PC-3 (cell line): ENCODE results near the gene CRLF1. TPM values are rescaled to one million over a fixed set of nuclear protein-coding genes. Genes with fewer than 3 reads are reported as not detected.

Experiments
- ATAC-seq: fragments of 200-7000 bp; cut with Tn5 transposase; 2 replicates; pipeline ENCODE4 v1.9.1; 2020; ENCODE audit warnings: mild to moderate bottlenecking, moderate library complexity
- BruUV-seq: library from RNA; stranded (reverse); fragments of 400-500 nt; replicated peaks from 2 replicates; lab custom pipeline; 2021; lab: Mats Ljungman, UMichigan
- CTCF ChIA-PET: fragments of 300-600 bp; sonication (Branson Sonifier 250); formaldehyde crosslinking; loops from one replicate; lab custom pipeline; 2022; ENCODE audit warnings: antibody characterized with exemption; lab: Charles Lee
- POLR2A ChIA-PET: fragments of 300-600 bp; sonication (Branson Sonifier 250); formaldehyde crosslinking; loops from one replicate; lab custom pipeline; 2022; ENCODE audit warnings: antibody characterized with exemption; ENCODE audit not compliant: unreplicated experiment; lab: Charles Lee
- DNase-seq: peaks from one replicate; pipeline ENCODE4 v3.0.0-alpha.2; 2015
- H2AFZ ChIP-seq: fragments of 300-600 bp; sonication (generic); 2 replicates; pipeline ENCODE4 v1.6.0; 2016; ENCODE audit warnings: antibody characterized with exemption, low read length
- H3F3A ChIP-seq: fragments of 300-600 bp; sonication (generic); one replicate; pipeline ENCODE4 v1.6.0; 2017; ENCODE audit warnings: antibody characterized with exemption, low read length, control low read depth, mild to moderate bottlenecking; ENCODE audit not compliant: unreplicated experiment
- H3K27ac ChIP-seq: fragments of 300-600 bp; sonication (generic); 2 replicates; pipeline ENCODE4 v1.5.1; 2016; ENCODE audit warnings: mild to moderate bottlenecking, low read length
- H3K27me3 ChIP-seq: fragments of 300-600 bp; sonication (generic); 2 replicates; pipeline ENCODE4 v1.6.1; 2016; ENCODE audit warnings: low read length, mixed read lengths
- H3K36me3 ChIP-seq: fragments of 300-600 bp; sonication (generic); 2 replicates; pipeline ENCODE4 v1.6.1; 2016; ENCODE audit warnings: low read depth, mixed run types, low read length, mixed read lengths
- H3K4me1 ChIP-seq: fragments of 300-600 bp; sonication (generic); 2 replicates; pipeline ENCODE4 v1.5.1; 2016; ENCODE audit warnings: low read length; ENCODE audit not compliant: insufficient read depth
- H3K4me2 ChIP-seq: fragments of 300-600 bp; sonication (generic); 2 replicates; pipeline ENCODE4 v1.6.0; 2016; ENCODE audit warnings: low read length
- H3K4me3 ChIP-seq: fragments of 300-600 bp; sonication (generic); 2 replicates; pipeline ENCODE4 v1.5.1; 2016; ENCODE audit warnings: mild to moderate bottlenecking, low read length, mixed read lengths
- H3K79me2 ChIP-seq: fragments of 300-600 bp; sonication (generic); 2 replicates; pipeline ENCODE4 v1.6.1; 2017; ENCODE audit warnings: low read length, mixed read lengths
- H3K9ac ChIP-seq: fragments of 300-600 bp; sonication (generic); 2 replicates; pipeline ENCODE4 v1.6.0; 2016; ENCODE audit warnings: mild to moderate bottlenecking, low read length
- H3K9me2 ChIP-seq: fragments of 300-600 bp; sonication (generic); replicated peaks from 2 replicates; pipeline ENCODE4 v1.6.1; 2016; ENCODE audit warnings: mixed run types, low read length, mixed read lengths
- H3K9me3 ChIP-seq: fragments of 300-600 bp; sonication (generic); 2 replicates; pipeline ENCODE4 v1.6.1; 2016; ENCODE audit warnings: low read length, mixed read lengths
- H4K20me1 ChIP-seq: fragments of 300-600 bp; sonication (generic); 2 replicates; pipeline ENCODE4 v1.6.1; 2016; ENCODE audit warnings: low read length, mixed read lengths
- EZH2 ChIP-seq: fragments of 300-600 bp; sonication (generic); IDR thresholded peaks from one replicate; pipeline ENCODE4 v1.6.1; 2017; ENCODE audit warnings: antibody characterized with exemption, mild to moderate bottlenecking, low read length; ENCODE audit not compliant: unreplicated experiment
- EZH2phosphoT487 ChIP-seq: fragments of 300-600 bp; sonication (generic); IDR thresholded peaks from 2 replicates; pipeline ENCODE4 v1.6.1; 2018; ENCODE audit warnings: mild to moderate bottlenecking, antibody characterized with exemption, low read length, borderline replicate concordance
- intact Hi-C: fragments of 100-400 bp; cut with micrococcal nuclease; formaldehyde crosslinking; loops from 2 replicates; pipeline ENCODE4 v1.9.0; 2023
- total RNA-seq: library from RNA; depleted of rRNA; stranded (reverse); fragments of >200 nt; gene quantifications from 2 replicates; pipeline ENCODE4 v1.2.3, GENCODE V29; 2014
- TF ChIP-seq, protein P1 (sequence below): fragments of 300-600 bp; sonication (generic); conservative IDR thresholded peaks from 2 replicates; pipeline ENCODE4 v1.5.1; 2017; ENCODE audit warnings: antibody characterized with exemption, low read depth, mild to moderate bottlenecking, low read length

Gene CRLF1
- total RNA-seq, 1 experiment from 2014 or later, result 2.6 TPM

DNA sequence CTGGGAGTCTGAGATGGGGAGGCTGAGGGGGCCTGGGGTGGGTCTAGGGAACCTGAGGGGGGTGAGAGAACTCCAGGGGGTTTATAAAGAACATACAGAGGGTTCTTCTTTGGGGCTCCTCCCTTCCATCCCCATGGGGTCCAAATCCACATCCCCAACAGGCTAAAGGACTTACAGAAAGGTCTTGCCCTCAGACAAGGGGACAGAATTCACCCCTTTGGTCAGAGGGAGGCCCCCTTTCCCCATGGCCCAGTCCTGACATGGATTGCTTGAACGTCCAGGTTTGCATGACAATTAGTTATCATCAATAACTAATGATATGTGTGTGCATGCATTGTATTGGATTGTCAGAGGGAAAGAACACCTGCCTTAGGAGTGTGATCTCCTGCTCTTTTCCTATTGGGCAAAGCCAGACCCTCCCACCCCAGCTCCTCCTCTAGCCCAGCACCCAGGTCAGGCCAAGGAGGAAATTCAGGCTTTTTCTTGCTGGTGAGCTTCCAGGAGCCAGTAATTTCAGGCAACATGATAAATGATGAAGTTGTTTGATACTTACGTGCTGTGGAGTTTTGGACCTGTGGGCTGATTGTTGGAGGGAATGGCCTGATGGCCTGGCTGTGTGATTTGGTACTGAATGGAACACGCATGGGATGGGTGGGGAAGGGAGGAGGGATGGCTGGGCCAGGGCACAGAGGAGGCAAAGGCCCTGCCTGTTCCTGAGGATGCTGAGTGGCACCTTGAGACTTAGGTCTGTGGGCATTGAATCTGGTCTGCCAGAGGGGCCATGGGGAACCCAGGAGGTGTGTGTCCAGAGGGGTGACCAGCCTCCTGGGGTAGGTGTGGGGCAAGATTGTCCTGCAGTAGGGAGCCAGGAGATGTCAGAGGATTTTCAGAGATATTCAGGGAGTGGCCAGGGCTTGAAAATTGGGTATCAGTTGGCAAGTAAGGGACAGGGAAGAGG, 31.4 kb upstream of the CRLF1 start:
- Histone ChIP-seq H3K4me3 (peak overlapping the region; percentile 79), H2AFZ (no peak overlapping the region), H3K4me1 (peaks cover 12% of the 10 kb centered on the region), H4K20me1 (0 out of 2 replicates have a peak, but pooled peaks cover 3% of the 10 kb centered on the region), H3K36me3 (no peaks in the 10 kb centered on the region), H3K4me2 (peak overlapping the region; percentile 99), H3K79me2 (peaks cover 41% of the 10 kb centered on the region), H3K9me3 (no peaks in the 10 kb centered on the region), H3K27me3 (no peaks in the 10 kb centered on the region), H3K27ac (no peak overlapping the region), H3K9me2 (no peaks in the 10 kb centered on the region), H3F3A (no peaks in the 10 kb centered on the region), H3K9ac (peak overlapping the region; percentile 84)
- ATAC-seq, result no peak
- ChIA-PET POLR2A (interaction anchor here (0.6 kb wide), 1 partner anchor 142 kb away, joined by 3 read pairs; no protein-coding TSS in a partner anchor), CTCF (no interaction called here)
- intact Hi-C loops, result loop anchor here (5.0 kb wide), 1 partner anchor 116 kb away; the partner anchor contains the start of gene ELL
- DNase-seq, result peak; percentile 44
- BruUV-seq, result TSS peak; percentile 44
- no peak for TF ChIP-seq EZH2
- TF ChIP-seq EZH2phosphoT487, result no peak

DNA sequence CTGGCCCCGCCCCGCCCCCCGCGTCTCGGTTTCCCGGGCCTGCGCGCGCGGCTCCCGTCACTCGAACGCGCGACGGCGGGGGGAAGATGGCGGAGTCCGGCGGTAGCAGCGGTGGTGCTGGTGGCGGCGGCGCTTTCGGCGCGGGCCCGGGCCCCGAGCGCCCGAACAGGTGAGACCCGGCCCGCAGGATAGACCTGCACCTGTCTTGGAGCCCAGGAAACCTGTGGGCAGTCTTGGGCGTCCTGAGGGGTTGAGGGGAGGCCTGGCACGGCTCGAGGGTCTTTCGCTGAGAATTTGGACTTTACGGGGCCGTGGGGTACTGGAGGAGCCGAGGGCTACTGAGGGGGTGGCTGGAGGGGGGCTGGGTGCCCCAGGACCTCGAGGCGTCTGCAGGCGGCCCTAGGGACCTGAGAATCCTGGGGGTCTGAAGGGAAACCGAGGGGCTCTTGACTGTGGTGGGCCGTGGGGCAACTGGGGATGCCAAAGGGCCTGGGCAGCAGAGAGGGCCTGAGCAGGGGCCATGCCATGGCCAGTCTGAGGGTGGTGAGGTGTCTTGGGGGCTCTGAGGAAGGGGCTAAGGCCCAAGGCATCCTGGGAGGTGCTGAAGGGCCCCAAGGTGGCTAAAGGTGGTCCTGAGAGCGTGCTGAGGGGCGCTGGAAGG, 30.5 kb upstream of the CRLF1 start, which contains the start of gene KLHL26:
KLHL26 (plus strand) TSS at position 60 of the 661 bp plus-strand sequence; CDS start at position 87, 27 bp downstream.
- ChIA-PET POLR2A (no interaction called here), CTCF (no interaction called here)
- no peak for DNase-seq

More for the DNA sequence above, 30.5 kb upstream of the CRLF1 start, which contains the start of gene KLHL26:
- Histone ChIP-seq H3K4me2 (peak within 1 kb of the TSS; percentile 99), H3K27me3 (no peaks in the 10 kb centered on the region), H4K20me1 (0 out of 2 replicates have a peak, but pooled peaks cover 3% of the 10 kb centered on the region), H3K4me1 (peaks cover 12% of the 10 kb centered on the region), H3K4me3 (peak within 1 kb of the TSS; percentile 79), H3K27ac (no peak within 1 kb of the TSS), H2AFZ (peak within 1 kb of the TSS; percentile 81), H3F3A (no peaks in the 10 kb centered on the region), H3K9me3 (no peaks in the 10 kb centered on the region), H3K79me2 (peaks cover 40% of the 10 kb centered on the region), H3K36me3 (no peaks in the 10 kb centered on the region), H3K9me2 (no peaks in the 10 kb centered on the region), H3K9ac (peak within 1 kb of the TSS; percentile 84)
- no TSS peak for BruUV-seq
- intact Hi-C loops, result loop anchor here (5.0 kb wide), 1 partner anchor 115 kb away; the partner anchor contains the start of gene ELL
- no peak for ATAC-seq
- no peak for TF ChIP-seq EZH2phosphoT487
- no peak for TF ChIP-seq EZH2
- TF ChIP-seq, protein P1, sequence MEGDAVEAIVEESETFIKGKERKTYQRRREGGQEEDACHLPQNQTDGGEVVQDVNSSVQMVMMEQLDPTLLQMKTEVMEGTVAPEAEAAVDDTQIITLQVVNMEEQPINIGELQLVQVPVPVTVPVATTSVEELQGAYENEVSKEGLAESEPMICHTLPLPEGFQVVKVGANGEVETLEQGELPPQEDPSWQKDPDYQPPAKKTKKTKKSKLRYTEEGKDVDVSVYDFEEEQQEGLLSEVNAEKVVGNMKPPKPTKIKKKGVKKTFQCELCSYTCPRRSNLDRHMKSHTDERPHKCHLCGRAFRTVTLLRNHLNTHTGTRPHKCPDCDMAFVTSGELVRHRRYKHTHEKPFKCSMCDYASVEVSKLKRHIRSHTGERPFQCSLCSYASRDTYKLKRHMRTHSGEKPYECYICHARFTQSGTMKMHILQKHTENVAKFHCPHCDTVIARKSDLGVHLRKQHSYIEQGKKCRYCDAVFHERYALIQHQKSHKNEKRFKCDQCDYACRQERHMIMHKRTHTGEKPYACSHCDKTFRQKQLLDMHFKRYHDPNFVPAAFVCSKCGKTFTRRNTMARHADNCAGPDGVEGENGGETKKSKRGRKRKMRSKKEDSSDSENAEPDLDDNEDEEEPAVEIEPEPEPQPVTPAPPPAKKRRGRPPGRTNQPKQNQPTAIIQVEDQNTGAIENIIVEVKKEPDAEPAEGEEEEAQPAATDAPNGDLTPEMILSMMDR, result no peak
